HEK293 (cell line): ENCODE data around the gene ZCWPW1.

Experiments
- BCL11A ChIP-seq: fragments of 450-650 bp; formaldehyde crosslinking; IDR thresholded peaks from 2 replicates; pipeline ENCODE4 v1.5.1; 2016; ENCODE audit warnings: low read depth, missing biosample characterization, missing genetic modification characterization
- KLF1 ChIP-seq: fragments of 450-650 bp; formaldehyde crosslinking; IDR thresholded peaks from 2 replicates; pipeline ENCODE4 v1.5.1; 2016; ENCODE audit warnings: missing biosample characterization, missing genetic modification characterization
- KLF7 ChIP-seq: fragments of 450-650 bp; formaldehyde crosslinking; IDR thresholded peaks from 2 replicates; pipeline ENCODE4 v1.5.1; 2016; ENCODE audit warnings: missing biosample characterization, missing genetic modification characterization, borderline replicate concordance
- PATZ1 ChIP-seq: fragments of 450-650 bp; formaldehyde crosslinking; IDR thresholded peaks from 2 replicates; pipeline ENCODE4 v1.5.1; 2016; ENCODE audit warnings: missing biosample characterization, missing genetic modification characterization
- PRDM4 ChIP-seq: fragments of 450-650 bp; formaldehyde crosslinking; IDR thresholded peaks from 2 replicates; pipeline ENCODE4 v1.5.1; 2017; ENCODE audit warnings: missing biosample characterization, missing genetic modification characterization
- REPIN1 ChIP-seq: fragments of 450-650 bp; formaldehyde crosslinking; IDR thresholded peaks from 2 replicates; pipeline ENCODE4 v1.5.1; 2017; ENCODE audit warnings: missing biosample characterization, missing genetic modification characterization, low read depth
- SP7 ChIP-seq: fragments of 450-650 bp; formaldehyde crosslinking; IDR thresholded peaks from 2 replicates; pipeline ENCODE4 v1.5.1; 2016; ENCODE audit warnings: missing biosample characterization, missing genetic modification characterization
- WT1 ChIP-seq: fragments of 450-650 bp; formaldehyde crosslinking; IDR thresholded peaks from 2 replicates; pipeline ENCODE4 v1.5.1; 2016; ENCODE audit warnings: missing biosample characterization, missing genetic modification characterization
- ZBTB44 ChIP-seq: fragments of 450-650 bp; IDR thresholded peaks from 2 replicates; pipeline ENCODE4 v1.5.1; 2018; ENCODE audit warnings: missing biosample characterization, mild to moderate bottlenecking, missing genetic modification characterization
- ZBTB7A ChIP-seq: fragments of 450-650 bp; formaldehyde crosslinking; IDR thresholded peaks from 2 replicates; pipeline ENCODE4 v1.5.1; 2016; ENCODE audit warnings: low read depth, missing biosample characterization, missing genetic modification characterization
- ZEB2 ChIP-seq: fragments of 450-650 bp; formaldehyde crosslinking; IDR thresholded peaks from 2 replicates; pipeline ENCODE4 v1.5.1; 2016; ENCODE audit warnings: missing biosample characterization, missing genetic modification characterization
- ZFP37 ChIP-seq: fragments of 450-650 bp; formaldehyde crosslinking; IDR thresholded peaks from 2 replicates; pipeline ENCODE4 v1.5.1; 2016; ENCODE audit warnings: missing biosample characterization, missing genetic modification characterization
- ZFP41 ChIP-seq: fragments of 450-650 bp; formaldehyde crosslinking; IDR thresholded peaks from 2 replicates; pipeline ENCODE4 v1.5.1; 2016; ENCODE audit warnings: missing biosample characterization, missing genetic modification characterization, borderline replicate concordance
- ZNF114 ChIP-seq: fragments of 450-650 bp; formaldehyde crosslinking; IDR thresholded peaks from 2 replicates; pipeline ENCODE4 v1.5.0; 2017; ENCODE audit warnings: missing biosample characterization, missing genetic modification characterization
- ZNF146 ChIP-seq: fragments of 450-650 bp; formaldehyde crosslinking; IDR thresholded peaks from 2 replicates; pipeline ENCODE4 v1.5.1; 2016; ENCODE audit warnings: missing biosample characterization, missing genetic modification characterization
- ZNF148 ChIP-seq: fragments of 450-650 bp; formaldehyde crosslinking; IDR thresholded peaks from 2 replicates; pipeline ENCODE4 v1.5.0; 2017; ENCODE audit warnings: missing biosample characterization, missing genetic modification characterization, borderline replicate concordance
- ZNF155 ChIP-seq: fragments of 450-650 bp; formaldehyde crosslinking; IDR thresholded peaks from 2 replicates; pipeline ENCODE4 v1.5.1; 2016; ENCODE audit warnings: missing biosample characterization, missing genetic modification characterization
- ZNF391 ChIP-seq: fragments of 450-650 bp; formaldehyde crosslinking; IDR thresholded peaks from 2 replicates; pipeline ENCODE4 v1.5.1; 2016; ENCODE audit warnings: low read depth, missing biosample characterization, missing genetic modification characterization, borderline replicate concordance
- ZNF394 ChIP-seq: fragments of 450-650 bp; formaldehyde crosslinking; IDR thresholded peaks from 2 replicates; pipeline ENCODE4 v1.5.1; 2016; ENCODE audit warnings: missing biosample characterization, missing genetic modification characterization, mild to moderate bottlenecking, moderate library complexity, borderline replicate concordance
- ZNF416 ChIP-seq: fragments of 450-650 bp; formaldehyde crosslinking; IDR thresholded peaks from 2 replicates; pipeline ENCODE4 v1.5.1; 2016; ENCODE audit warnings: missing biosample characterization, missing genetic modification characterization
- ZNF426 ChIP-seq: fragments of 450-650 bp; formaldehyde crosslinking; IDR thresholded peaks from 2 replicates; pipeline ENCODE4 v1.5.1; 2017; ENCODE audit warnings: missing biosample characterization, missing genetic modification characterization, mild to moderate bottlenecking, inconsistent platforms, moderate library complexity
- ZNF548 ChIP-seq: fragments of 450-650 bp; formaldehyde crosslinking; IDR thresholded peaks from 2 replicates; pipeline ENCODE4 v1.5.1; 2016; ENCODE audit warnings: missing biosample characterization, missing genetic modification characterization
- ZNF555 ChIP-seq: fragments of 450-650 bp; formaldehyde crosslinking; conservative IDR thresholded peaks from 2 replicates; pipeline ENCODE4 v1.5.1; 2017; ENCODE audit warnings: missing biosample characterization, mild to moderate bottlenecking, missing genetic modification characterization, inconsistent platforms
- ZNF610 ChIP-seq: fragments of 450-650 bp; formaldehyde crosslinking; IDR thresholded peaks from 2 replicates; pipeline ENCODE4 v1.5.1; 2016; ENCODE audit warnings: missing biosample characterization, missing genetic modification characterization, borderline replicate concordance
- ZNF623 ChIP-seq: fragments of 450-650 bp; formaldehyde crosslinking; IDR thresholded peaks from 2 replicates; pipeline ENCODE4 v1.5.1; 2016; ENCODE audit warnings: missing biosample characterization, missing genetic modification characterization
- ZNF624 ChIP-seq: fragments of 450-650 bp; formaldehyde crosslinking; IDR thresholded peaks from 2 replicates; pipeline ENCODE4 v1.5.1; 2017; ENCODE audit warnings: missing biosample characterization, missing genetic modification characterization
- ZNF639 ChIP-seq: fragments of 450-650 bp; formaldehyde crosslinking; IDR thresholded peaks from 2 replicates; pipeline ENCODE4 v1.5.1; 2016; ENCODE audit warnings: missing biosample characterization, missing genetic modification characterization
- ZNF677 ChIP-seq: fragments of 450-650 bp; IDR thresholded peaks from 2 replicates; pipeline ENCODE4 v1.5.0; 2018; ENCODE audit warnings: missing biosample characterization, mild to moderate bottlenecking, missing genetic modification characterization, moderate library complexity
- ZNF707 ChIP-seq: fragments of 450-650 bp; formaldehyde crosslinking; IDR thresholded peaks from 2 replicates; pipeline ENCODE4 v1.5.1; 2016; ENCODE audit warnings: missing biosample characterization, missing genetic modification characterization
- ZNF777 ChIP-seq: fragments of 450-650 bp; formaldehyde crosslinking; IDR thresholded peaks from 2 replicates; pipeline ENCODE4 v1.5.1; 2017; ENCODE audit warnings: missing biosample characterization, missing genetic modification characterization, borderline replicate concordance

The ZCWPW1 gene

GRCh38 chr7:100428967-100429636, 599 bp upstream of the ZCWPW1 start (continued):
- TF ChIP-seq ZBTB7A (tag by site-specific recombination) (peak; percentile 97), KLF7 (peak; percentile 78; the same call in 1 of the 2 replicates), ZNF548 (tag by site-specific recombination) (no peak), PRDM4 (tag by site-specific recombination) (peak; percentile 61), ZEB2 (tag by site-specific recombination) (peak; percentile 3; the same call in 1 of the 2 replicates), ZNF623 (0 out of 2 replicates have a peak, but pooled peaks have one; percentile 41), ZNF639 (tag by site-specific recombination) (peak; percentile 75; the same call in 1 of the 2 replicates), ZNF677 (tag by site-specific recombination) (no peak), ZFP41 (tag by site-specific recombination) (no peak), SP7 (tag by site-specific recombination) (no peak; the same call in 1 of the 2 replicates), ZNF148 (tag by site-specific recombination) (no peak), REPIN1 (0 out of 2 replicates have a peak, but pooled peaks have one; percentile 21), KLF1 (peak; percentile 74), ZNF155 (tag by site-specific recombination) (no peak), WT1 (peak; percentile 34), ZNF146 (tag by site-specific recombination) (0 out of 2 replicates have a peak, but pooled peaks have one; percentile 12), ZNF426 (no peak), PATZ1 (peak; percentile 98), ZNF610 (peak; percentile 23; the same call in 1 of the 2 replicates), ZFP37 (tag by site-specific recombination) (0 out of 2 replicates have a peak, but pooled peaks have one; percentile 16), ZNF624 (tag by site-specific recombination) (no peak), ZNF114 (tag by site-specific recombination) (no peak), ZBTB44 (0 out of 2 replicates have a peak, but pooled peaks have one; percentile 40), ZNF391 (tag by site-specific recombination) (peak; percentile 98), ZNF707 (tag by site-specific recombination) (no peak), BCL11A (tag by site-specific recombination) (0 out of 2 replicates have a peak, but pooled peaks have one; percentile 20), ZNF416 (tag by site-specific recombination) (no peak), ZNF555 (tag by site-specific recombination) (no peak), ZNF777 (tag by site-specific recombination) (no peak), ZNF394 (peak; percentile 57)
